K562 treated with DMSO at 1 percent for 48 hours (cell line): ENCODE results near the gene CLASP2. TPM values are rescaled to one million over a fixed set of nuclear protein-coding genes. Genes with fewer than 3 reads are reported as not detected.

Experiments used
- total RNA-seq: library from RNA; unstranded; fragments of 300-600 nt; gene quantifications from 2 replicates; pipeline ENCODE4 v1.2.3, GENCODE V29; 2022; ENCODE audit warnings: low replicate concordance; ENCODE audit errors: extremely low read depth

CLASP2 gene
- total RNA-seq, result not detected in 2 replicates

DNA sequence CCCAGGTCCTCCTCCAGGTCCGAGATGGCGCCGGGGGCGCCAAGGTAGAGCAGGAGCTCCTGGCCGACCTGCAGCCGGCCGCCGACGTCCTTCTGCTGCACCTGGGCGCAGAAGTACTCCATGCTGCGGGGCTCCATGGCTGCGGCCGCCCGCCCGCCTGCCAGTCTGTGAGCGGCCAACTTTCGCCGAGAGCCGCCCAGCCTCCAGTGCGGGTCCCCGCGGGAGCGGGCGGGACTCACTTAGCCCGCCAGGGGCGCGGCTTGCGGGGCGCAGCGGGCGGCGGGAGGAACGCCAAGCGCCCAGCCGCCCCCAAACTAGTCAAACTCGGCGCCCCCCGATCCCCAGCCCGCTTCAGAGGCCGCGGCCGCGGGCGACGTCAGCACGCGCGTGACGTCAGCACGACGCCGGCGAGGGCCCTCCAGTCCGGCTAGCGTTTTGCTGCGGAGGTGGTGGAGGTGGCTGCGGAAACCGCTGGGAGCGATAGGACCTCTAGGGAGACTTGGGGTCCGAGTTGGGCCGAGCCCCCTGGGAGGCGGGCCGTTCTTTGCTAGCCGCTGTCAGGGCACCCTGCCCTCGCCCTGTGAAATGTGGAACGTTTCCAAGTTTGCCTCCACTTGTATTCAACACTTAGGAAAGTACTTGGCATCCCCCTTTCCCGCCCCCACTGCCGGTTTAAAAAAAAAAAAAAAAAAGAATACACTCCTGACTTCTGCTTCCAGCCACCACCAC is at the start of gene CLASP2:
Gene CLASP2, minus strand, starts transcription at position 389 of the 729 bp plus-strand sequence. Its CDS starts 252 bp downstream, at position 137.

Other genes starting within 250 kb of the CLASP2 start
- gene PDCD6IP, start 80.4 kb upstream of the CLASP2 start, total RNA-seq, result 58.8 TPM in 1 of 2 replicates, not detected in the other